GM21515 (cell line): Measurements from ENCODE around the gene ERCC5.

Source experiments
- ATAC-seq: cut with Tn5 transposase; IDR thresholded peaks from one replicate; pipeline ENCODE4 v1.9.1; 2021; ENCODE audit not compliant: unreplicated experiment

Gene ERCC5

DNA sequence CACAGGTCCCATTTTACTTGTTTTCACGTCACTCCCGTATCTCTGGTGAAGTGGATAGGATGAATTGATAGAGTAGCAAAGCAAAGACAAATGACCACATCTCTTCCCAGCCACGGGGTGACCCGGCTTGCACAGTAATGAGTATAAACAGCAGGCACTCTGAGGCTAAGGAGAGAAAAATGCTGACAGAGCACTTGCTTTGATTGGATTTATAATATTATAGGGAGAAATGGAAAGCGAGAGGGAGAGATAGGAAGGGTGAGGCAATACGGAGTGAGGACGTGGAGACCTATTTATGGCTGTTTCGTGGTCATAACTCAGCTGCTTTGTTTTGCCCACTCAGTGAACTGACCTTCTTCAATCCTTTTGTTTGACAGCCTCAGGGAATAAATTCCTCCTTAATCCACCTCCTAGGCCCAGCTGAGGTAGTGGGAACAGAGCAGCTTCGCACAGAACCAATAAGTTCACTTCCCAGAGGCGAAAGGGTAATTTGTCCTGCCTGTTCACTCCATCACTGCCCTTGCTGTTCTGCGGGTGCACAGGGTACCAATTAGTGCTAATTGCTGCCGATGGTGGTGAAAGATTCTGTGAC is 68.6 kb downstream of the ERCC5 start:
- no peak for ATAC-seq

DNA sequence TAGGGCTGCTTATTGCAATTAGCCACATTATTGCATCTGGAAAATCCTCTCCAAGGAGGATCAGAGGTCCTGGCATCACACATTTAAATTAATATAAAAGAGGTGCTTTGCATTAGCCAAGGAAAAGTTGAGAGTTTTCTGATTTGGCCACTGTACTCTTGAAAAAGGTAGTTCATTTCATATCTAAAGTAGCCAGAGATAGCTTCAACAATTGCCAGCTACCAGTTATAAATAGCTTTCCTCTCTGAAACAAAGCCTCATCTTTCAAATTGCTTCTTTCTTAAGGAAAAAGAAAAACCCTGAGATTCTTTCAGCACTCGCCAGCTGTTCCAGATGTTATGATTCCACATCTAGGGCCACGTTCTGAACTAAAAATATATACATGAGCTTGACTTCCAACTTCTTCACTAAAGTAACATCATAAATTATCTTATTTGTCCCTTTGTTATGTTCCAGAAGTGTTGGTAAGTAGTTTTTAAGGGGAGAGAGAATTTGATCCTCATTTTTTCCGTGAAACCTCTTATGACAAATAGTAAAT is 69.6 kb downstream of the ERCC5 start:
- ATAC-seq, result no peak

DNA sequence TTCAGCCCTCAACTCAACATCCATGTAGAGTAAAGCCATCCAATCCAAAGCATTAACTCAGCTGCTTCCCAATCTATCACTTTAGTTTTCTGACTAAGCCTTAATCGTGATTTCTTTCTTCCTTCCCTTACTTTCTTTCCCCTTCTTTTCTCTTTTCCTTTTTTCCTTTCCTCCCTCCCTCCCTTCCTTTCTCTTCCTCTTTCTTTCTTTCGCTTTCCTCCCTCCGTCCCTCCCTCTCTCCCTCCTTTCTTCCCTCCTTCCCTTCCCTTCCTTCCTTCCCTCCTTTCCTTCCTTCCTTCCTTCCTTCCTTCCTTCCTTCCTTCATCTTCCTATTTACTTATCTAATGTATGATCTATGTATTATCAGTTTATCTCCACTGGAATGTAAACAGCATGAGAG is 71.2 kb downstream of the ERCC5 start:
- ATAC-seq, result no peak

DNA sequence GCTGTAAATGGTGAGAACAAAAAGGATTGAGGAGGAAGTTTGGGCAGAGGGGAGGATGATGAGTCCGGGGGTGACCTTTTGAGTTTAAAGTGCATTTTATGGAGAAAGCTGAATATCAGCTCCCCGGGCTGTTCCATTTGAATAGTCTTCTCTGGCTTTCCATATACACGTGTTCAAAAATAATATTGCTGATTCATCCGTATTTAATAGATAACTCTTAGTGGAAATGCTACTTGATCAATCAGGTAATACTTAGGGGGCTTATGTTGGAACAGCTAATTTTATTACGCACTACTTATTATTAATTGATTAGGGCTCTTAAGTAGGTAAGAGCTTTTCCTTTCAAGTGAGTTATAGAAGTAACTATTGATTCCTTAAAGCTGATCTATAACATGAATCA is 76.4 kb downstream of the ERCC5 start:
- ATAC-seq, result no peak
